Stimulated activated CD8-positive, alpha-beta memory T cell treated with anti-CD3 and anti-CD28 coated beads, Interleukin-4, amount 100 ng/mL, for 1 hour (primary cell): ENCODE results near the gene ATAD3C.
"Not testable (repeated sequence)": the region's sequence is repeated elsewhere in the genome, so short reads cannot be mapped to it uniquely, and the experiment has no call there.

ENCODE experiments used
- DNase-seq, 2 donors: peaks; one replicate each; pipeline ENCODE4 v3.0.0-alpha.2; 2020; ENCODE audit warnings: low read depth in 2 of 2, low spot score in 1 of 2

Gene ATAD3C

GRCh38 chr1:1440262-1441001 is 9.1 kb upstream of the ATAD3C start:
- no peak for DNase-seq

GRCh38 chr1:1441002-1441888 is 8.2 kb upstream of the ATAD3C start:
- DNase-seq = peak; percentile 26 to 32

- no peak for DNase-seq
Observed at GRCh38 chr1:1442069-1442770, 7.3 kb upstream of the ATAD3C start.

GRCh38 chr1:1446631-1447030 is 2.9 kb upstream of the ATAD3C start:
- not testable (repeated sequence) for DNase-seq

GRCh38 chr1:1450616-1451015 is 1.1 kb downstream of the ATAD3C start:
- DNase-seq = not testable (repeated sequence)

- DNase-seq = no peak
Observed at GRCh38 chr1:1451696-1452364, 2.3 kb downstream of the ATAD3C start.

GRCh38 chr1:1452365-1452739 is 2.9 kb downstream of the ATAD3C start:
- not testable (repeated sequence) for DNase-seq

- DNase-seq = no peak
Observed at GRCh38 chr1:1452882-1453281, 3.4 kb downstream of the ATAD3C start.

GRCh38 chr1:1454286-1455056 is 5.0 kb downstream of the ATAD3C start:
- not testable (repeated sequence) for DNase-seq

GRCh38 chr1:1455366-1455884 is 5.9 kb downstream of the ATAD3C start:
- DNase-seq = no peak

GRCh38 chr1:1455934-1456333 is 6.4 kb downstream of the ATAD3C start:
- DNase-seq = not testable (repeated sequence)

GRCh38 chr1:1456683-1457255 is 7.3 kb downstream of the ATAD3C start:
- not testable (repeated sequence) for DNase-seq

- not testable (repeated sequence) for DNase-seq
Observed at GRCh38 chr1:1459156-1459555, 9.7 kb downstream of the ATAD3C start.

GRCh38 chr1:1459711-1460110 is 10.2 kb downstream of the ATAD3C start:
- DNase-seq = not testable (repeated sequence)

GRCh38 chr1:1460540-1461130 is 11.1 kb downstream of the ATAD3C start:
- DNase-seq = no peak

- no peak for DNase-seq
Observed at GRCh38 chr1:1461721-1462317, 12.3 kb downstream of the ATAD3C start.

GRCh38 chr1:1462318-1462966 is 13.0 kb downstream of the ATAD3C start:
- no peak for DNase-seq

GRCh38 chr1:1463312-1463711 is 13.8 kb downstream of the ATAD3C start:
- DNase-seq = no peak
